Hepatic stellate cell (primary cell): ENCODE measurements around the gene XDH.

Experiments
- DNase-seq: peaks from one replicate; pipeline ENCODE4 v3.0.0; 2011; ENCODE audit warnings: low spot score

The XDH gene

DNA sequence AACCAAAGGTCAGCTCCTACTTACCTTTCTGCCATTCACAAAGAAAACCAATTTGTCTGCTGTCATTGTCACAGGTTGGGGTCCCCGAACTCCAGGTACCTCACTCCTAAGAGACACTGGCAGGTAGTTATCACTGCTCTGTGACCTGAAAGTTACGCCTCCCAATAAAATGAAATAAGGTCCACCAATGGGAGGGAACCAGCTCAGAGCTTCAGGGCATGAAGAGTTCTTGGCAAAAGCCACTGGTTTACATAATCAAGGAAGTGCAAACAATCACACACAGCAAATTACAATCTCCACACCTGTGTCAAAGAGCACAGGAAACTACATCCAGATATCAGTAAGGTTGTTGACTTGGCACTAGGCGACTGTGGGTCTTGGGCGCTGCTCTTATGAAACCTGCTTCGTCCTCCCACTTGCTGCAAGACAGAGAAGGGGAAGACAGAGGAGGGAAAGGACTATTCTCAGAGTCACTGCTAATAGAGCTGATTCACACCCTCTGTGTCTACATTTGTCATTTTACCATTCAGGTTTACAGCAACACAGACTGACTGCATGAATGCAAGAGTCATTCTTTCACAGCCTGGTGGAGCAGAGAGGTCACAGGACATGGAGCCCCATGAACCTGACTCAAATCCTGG is at the start of gene XDH:
XDH (minus strand) TSS at position 142 of the 641 bp plus-strand sequence; CDS start at position 66, 76 bp downstream.
- no peak for DNase-seq

DNA sequence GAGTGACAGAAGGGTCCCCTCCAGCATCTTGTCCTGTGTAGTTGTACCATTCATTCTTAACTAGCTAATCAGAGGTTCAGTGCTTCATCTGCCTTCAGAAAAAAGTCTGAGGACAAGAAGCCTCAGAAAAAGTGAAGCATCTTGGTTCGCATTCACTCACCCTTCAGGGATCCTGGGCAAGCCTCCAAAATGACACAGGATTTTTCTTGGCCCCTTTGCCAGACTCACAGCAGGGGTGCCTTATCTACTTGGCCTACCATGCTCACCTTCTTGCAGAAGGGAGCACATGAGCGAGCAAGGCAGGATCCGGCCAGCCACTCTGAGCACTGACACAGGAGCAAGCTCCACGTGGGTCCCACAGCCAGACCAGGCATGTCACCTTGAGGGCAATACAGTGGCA is 43.1 kb upstream of the XDH start:
- no peak for DNase-seq

DNA sequence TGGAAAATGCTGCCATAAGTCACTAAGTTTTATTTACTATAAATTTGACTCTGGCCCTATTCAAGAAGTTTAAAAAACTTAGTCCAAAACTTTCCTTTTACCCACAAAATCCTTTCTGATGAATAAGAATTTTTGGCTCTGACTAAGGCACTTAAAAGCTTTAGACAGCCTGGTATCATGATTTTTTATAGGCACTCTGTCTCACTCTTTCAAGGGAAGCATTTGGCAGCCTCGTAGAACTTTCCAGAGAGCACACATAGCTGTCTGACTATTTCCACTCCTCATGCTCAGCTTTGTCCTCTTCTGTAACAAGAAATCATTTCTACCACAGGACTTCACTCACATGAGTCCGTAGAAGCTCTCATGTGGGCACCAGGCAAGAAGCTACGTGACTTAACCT is 32.3 kb upstream of the XDH start:
- DNase-seq = peak; percentile 12

DNA sequence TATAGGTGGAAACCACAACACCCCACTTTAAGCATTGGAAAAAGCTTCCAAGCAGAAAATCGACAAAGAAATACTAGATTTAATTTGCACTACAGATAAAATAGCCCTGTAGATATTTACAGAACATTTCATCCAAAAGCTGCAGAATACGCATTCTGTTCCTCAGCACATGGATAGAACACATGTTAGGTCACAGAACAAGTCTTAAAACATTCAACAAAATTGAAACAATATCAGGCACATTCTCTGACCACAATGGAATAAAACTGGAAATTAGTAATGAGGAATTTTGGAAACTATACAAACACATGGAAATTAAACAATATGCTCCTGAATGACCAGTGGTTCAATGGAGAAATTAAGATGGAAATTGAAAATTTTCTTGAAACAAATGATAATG is 27.8 kb upstream of the XDH start:
- DNase-seq = no peak

DNA sequence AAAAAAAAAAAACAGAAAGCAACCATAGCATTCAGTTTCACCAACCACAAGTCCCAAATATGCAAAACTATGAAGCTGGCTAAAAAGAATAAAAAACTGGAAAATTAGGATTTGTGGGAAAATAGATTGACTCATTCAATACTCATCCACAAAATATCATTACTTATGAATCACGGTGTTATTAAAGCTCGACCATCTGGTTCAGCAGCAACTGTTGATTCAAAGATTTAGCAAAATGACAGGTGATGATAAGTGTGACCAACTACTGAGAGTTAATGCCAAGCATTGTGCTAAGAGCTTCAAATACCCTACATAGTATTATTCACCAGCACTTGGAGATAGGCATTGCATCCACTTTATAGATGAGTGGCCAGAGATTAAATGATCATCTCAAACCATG is 26.2 kb upstream of the XDH start:
- peak; percentile 46 for DNase-seq

DNA sequence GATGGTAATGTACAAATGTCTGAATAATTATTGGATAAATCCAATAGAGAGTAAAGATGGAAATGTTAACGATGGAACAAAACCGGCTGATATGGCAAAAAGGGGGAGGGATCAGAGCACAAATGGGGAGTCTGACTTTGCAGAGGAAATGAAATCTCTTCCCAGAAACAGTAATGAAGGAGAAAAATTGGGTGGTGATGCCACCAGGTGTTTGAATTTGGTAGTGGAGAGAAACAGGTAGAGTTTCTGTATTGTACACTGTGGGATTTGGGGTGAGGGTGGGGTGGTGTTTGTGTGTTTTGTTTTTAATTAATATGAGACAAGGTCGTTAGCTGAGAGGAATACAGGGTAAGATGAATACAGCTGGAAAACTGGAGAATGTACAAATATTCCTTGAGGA is 20.4 kb upstream of the XDH start:
- no peak for DNase-seq

DNA sequence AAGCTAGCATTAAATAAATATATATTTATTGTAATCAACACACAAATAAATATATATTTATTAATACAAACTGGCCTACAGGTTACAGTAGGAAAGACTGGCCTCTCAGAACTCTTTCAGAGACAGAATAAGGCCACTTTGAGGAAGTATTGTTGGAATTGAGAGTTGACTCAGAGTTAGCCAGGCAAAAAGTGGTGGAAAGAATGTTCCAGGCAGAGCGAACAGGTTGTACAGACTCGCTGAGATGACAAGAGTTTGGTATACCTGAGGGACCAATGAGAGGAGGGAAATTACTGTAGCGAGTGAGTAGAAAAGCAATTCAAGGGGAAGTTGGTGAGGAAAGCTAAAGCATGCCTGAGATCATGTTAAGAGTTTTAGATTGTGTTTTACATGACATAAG is 19.0 kb upstream of the XDH start:
- no peak for DNase-seq

DNA sequence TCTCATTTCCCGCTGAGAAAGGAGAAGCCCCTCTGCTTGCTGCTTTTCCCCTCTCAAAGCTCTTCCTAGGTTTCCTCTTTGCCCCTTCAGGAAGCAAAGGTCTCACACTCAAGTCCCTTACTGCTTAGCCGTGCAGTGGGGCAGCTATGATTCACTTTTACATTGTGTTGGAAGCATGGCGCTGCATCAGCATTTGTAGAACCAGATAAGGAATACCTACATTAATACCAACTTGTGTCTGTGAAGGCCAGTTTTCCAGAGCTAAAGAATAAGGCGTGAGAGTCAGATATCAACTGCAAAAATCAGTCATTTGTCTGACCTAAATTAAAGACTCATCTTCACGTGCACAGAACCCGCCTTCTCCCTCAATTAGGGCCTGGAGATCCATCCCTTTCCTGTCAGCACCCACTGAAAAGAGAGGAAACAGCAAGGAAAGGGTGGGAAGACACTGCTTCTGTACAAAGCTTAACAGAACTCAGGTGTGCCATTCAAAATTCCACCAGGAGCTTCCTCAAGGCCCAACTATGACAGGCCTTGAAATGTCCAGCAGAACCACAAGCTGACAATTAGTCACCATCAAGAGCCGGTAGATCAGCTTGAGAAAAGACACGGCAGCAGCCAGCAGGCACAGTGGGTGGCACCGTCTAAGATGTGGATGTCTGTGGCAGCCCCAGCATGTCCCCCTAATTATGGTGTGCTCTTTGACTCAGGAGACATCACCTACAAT is 16.1 kb upstream of the XDH start:
- no peak for DNase-seq

DNA sequence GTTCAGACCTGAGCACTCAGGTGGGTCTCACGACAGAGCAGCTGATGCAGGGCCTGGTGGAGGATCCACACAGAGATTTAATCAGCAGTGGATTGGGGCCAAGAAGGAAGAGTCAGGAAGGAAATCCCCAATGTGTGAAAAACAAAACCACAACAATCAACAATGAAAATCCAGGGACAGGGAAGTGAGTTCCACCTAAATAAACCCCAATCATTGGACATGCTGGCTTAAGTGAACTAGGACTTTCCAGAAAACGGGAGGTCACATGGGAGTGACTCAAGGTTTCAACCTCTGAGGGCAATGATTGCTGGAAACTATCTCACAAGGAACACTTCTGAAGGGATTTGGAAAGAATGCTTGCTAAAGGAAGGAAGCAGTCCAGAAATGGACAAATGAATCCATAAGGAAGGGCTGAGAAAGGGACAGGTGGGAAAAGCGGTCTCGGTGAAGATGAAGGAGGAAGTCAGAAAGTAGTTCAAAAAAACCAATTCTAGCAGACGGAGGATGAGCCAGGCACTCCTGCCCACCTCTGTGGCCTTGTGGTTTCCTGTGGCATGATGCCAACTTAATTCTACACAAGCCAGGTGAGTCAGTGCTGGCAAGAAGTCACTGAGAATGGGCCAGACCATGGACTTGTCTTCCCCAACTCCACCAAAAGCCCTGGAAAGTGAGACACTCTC is 15.4 kb upstream of the XDH start:
- no peak for DNase-seq

DNA sequence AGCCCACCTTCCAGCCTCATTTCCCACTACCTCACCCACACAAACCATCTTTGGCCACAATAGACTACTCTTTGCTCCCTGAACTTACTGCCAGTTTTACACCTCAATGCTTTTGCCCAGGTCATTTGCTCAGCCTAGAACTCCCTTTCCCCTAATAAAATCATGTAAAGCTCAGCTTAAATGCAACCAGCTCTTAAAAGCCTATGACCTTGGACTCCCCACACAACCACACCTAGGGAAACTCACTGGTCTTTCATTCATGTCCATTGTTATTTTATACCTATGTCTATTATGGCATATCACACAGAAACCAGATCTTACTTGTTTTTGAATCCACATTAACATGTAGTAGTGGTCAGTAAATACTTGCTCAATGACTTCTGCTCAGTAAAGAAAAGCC is 14.5 kb upstream of the XDH start:
- no peak for DNase-seq

DNA sequence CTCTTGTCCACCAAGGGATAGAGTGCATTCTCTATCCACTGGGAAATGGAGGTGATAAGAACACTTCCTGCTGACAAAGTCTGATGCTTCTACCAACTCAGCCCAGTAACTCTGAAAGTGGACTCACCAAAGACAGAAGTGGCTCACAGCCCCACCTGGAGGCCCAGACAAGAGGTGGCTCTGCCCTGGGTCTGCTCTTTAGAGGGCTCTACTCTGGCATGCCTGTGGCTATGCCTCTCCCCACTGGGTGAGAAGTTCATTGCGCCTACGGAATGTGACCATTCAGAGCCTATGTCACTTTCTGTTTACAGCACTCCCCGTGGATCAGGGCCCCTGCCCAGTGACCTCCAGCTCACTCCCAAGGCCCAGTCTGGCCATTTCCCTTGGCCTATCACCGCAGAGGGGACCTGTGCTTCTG is 13.5 kb upstream of the XDH start:
- peak; percentile 16 for DNase-seq

DNA sequence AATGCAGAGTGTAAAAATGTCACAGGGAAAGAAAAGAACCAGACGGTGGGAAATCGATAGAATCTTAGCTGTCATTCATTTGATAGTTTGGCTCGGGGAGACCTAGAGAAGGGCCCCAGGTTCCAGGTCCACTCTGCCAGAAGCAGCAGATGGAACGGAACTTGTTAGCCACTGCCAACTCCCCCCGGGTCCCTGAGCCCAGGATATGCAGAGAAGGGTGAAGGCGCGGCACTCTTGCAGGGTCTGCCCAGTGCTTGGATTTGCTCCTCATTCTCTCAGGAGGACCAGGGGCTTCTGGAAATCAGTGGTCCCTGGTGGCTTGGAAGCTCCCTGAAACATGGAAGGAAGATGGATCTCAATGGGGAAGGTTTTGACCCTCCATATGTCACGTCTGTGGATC is 11.6 kb upstream of the XDH start:
- no peak for DNase-seq

DNA sequence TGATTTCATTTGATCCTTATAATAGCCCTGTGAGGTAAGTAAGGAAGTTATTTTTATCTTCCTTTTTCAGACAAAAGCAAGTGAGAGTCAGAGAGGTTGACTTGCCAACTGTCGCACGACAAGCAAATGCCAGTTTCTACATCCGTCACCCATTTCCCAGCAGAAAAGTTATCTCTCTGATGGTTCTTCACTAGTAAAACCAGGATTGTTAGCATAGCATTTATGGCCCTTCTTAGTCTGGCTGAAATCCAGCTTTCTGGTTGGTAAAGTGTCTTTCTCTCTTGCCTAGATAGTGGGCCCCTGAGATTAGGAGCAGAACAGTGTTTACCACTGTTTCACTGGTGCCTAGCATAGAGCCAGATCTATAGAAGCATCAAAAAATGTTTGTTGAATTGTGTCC is 7.1 kb upstream of the XDH start:
- no peak for DNase-seq

DNA sequence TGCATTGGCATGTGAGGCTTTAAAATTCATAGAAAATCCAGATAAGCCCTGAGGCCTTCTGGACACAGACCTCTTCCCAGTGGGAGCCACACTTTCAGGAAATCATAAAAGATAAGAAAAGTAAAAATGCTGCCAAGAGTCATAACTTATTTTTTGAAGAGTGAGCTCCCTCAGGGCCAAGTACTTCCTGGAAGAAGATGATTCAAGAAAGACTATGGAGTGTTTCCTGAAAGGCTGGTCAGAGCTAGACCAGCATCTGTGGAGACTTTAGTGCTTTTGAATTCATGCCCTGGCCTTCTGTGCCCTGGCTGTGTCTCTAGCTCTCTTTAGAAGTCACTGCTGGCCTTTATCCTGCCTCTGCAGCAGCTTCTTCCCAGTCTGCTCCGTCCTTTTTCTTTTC is 6.4 kb upstream of the XDH start:
- no peak for DNase-seq

DNA sequence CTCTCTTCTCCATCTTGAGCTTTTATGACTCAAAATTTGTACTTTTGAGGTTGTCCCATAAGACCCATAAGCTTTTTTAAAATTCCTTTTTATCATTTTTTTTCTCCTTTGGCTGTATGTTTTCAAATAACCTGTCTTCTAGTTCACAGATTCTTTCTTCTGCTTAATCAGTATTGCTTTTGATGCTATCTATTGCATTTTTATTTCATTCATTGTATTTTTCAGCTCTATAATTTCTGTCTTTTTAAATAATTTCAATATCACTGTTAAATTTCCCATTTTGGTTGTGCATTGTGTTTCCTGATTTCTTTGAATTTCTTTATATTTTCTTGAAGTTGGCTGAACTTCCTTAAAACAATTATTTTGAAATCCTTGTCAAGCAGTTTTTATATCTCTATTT is 4.8 kb upstream of the XDH start:
- no peak for DNase-seq

DNA sequence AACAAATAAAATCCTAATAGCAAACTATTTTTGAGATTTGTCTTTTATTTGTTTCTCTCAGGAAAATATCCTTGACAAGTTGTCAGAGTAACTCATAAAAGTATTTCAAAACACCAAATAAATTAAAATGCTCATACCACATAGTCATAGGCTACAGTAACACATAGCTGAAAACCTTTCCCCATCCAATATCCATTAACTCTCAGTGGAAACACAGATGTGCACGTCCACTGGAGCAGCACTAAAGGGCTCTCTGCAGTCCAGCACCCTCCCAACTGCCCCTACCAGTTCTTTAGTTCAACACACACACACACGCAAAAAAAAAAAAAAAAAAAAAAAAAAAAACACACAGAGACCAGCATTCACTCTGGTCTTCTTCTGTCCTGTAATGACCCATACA is 879 bp upstream of the XDH start:
- no peak for DNase-seq

DNA sequence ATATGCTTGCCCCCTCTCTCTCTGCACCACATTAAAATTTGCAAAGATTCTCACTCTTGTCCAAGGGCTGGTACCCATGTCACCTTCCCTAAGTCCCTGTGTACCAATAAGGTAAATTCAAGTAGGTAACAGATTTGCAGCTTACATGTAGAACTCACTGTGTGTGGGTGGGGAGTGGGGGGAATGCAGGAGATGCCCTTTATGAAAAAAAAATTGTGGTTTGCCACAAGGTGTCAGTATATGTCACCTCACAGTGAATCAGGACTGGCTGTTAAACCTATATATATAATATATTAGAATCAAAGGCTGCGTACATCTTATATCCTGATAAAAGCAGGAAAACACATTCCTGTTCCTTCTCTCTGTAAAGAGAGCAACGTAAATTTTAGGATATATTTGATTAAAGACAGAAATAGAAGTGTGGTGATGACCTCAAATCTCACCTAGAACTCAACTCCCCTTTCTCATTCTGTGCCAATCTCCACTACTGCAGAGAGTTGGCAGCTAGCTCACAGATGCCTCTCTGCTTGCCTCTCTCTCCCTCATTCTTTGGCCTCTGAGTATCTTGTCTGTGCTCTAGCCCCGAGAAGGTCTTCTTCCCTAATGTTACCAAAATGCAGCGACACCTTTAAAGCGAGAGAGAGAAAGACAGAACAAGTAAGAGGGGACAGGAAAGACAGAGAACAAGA is 536 bp downstream of the XDH start:
- DNase-seq = no peak

DNA sequence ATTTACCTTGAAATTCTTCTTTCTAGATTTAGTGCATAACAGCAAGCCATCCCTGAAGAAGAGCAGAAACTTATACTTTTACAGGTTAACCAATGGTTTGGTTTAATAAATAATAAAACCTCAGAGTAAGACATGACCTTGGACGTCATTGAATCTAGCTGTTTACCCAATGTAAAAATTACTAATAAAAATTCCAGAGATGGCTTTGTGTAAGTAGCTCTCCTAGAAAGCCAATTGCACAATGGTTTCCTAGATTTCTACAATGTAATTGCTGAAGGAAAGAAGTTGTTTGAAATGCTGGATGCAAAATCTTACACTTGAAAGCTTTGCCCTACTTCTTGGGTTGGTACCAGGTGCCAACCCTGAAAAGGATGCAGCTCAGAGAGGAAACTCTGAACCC is 1.5 kb downstream of the XDH start:
- no peak for DNase-seq

DNA sequence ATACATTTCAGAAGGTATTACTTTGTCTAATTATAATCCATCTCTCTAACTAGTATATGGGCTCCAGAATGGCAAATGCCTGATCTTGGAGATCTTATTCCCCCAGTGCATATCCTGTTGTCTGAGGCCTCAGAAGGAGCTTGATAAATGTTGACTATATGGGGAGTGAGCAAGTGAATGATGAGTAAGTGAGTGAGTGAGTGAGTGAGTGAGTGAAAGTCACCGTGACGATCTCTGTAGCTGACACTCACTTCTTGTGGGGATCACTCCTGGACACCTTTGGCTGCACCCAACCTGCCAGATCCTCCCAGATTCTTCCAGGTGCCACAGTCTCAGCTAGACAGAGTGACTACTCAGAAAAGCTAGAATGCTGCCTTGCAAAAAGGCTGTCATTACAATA is 2.8 kb downstream of the XDH start:
- no peak for DNase-seq

DNA sequence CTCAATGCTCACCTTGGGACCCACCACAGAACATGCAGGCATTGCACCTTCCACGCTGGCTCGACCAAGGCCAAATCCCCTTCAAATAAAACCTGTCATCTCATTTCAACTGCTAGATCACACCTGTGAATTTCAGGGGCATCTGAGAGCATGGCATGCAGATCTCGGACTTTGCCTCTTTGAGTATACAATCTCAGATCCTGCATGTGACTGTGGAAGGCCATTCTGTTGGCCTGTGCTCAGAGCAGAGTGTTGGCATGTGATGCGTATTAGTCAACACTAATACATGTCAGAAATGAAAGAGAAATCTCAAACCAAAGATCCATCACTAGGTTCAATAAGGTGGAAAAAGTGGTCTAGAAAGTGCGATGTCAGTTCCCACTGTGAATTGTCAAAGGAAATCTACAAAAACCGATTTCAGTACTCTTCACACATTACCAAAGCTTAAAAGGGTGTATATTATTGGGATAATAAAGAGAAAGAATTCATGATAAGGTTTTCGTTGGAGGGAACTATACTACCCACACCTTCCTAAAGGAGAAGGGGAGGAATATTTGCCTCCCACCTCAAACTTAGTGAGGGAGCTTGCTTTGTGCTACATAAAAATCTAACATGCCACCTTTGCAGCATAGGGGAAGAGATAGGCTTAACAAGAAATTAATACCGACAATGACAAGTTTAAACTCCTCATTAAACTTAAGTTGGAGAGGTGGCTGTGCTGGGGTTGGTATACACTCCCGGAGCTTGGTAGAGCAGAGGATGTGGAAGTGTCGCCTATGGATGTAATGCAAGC is 7.8 kb downstream of the XDH start:
- DNase-seq = no peak

DNA sequence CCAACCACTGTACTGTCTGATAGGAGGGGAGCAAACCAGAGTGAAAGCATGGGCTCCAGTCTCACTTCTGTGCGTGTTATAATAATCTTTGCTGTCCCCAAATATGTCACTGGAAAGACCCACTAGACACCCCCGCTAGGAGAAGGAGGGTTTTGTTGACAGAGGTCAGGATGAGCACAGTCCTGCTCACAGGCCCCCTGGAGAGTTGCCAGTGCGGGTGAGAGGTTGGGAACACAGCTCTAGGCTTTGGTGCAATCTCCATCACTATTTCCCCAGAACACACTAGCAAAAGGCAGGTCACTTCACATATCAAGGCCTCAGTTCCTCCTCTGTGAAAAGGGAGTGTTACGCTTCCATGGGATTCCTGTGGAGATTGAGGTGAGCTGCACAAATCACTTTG is 9.7 kb downstream of the XDH start:
- no peak for DNase-seq

DNA sequence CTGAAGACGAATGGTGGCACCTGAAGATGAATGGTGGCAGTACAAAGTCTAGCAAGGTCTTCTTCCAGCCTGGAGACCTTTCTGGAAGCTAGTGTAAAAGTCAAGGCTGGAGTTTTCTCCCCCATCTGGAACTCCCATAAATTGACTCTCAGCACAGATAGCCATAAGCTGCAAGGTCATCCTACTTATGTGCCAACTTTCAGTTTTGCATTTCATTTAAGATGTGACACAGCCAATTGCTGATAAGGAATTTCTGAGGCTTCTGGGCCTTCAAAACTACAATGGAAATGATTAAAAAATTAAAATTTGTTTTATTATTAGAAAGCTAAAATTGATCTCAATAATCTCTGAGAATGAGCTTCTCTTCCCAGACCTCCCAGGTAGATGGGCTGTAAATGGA is 10.2 kb downstream of the XDH start:
- no peak for DNase-seq
